GM08714 (cell line): ENCODE results near the gene PSMG4.

Experiments used
- H3K4me3 ChIP-seq: fragments of 200-500 bp; sonication (Bioruptor generic); 2 replicates; pipeline ENCODE4 v1.5.1; 2014; ENCODE audit warnings: mild to moderate bottlenecking, low read length, inconsistent platforms
- ZNF274 ChIP-seq: IDR thresholded peaks from 2 replicates; pipeline ENCODE4 v1.6.1; 2012; ENCODE audit warnings: mild to moderate bottlenecking, low read depth, low read length

The PSMG4 gene

GRCh38 chr6:3304500-3305215 lies 45.9 kb downstream of the PSMG4 start:
- H3K4me3 ChIP-seq = no peak overlapping the region
- TF ChIP-seq ZNF274 = no peak

- H3K4me3 ChIP-seq = no peak overlapping the region
- no peak for TF ChIP-seq ZNF274
Observed at GRCh38 chr6:3305216-3305565, 46.4 kb downstream of the PSMG4 start.

- no peak overlapping the region for H3K4me3 ChIP-seq
- TF ChIP-seq ZNF274 = no peak
Observed at GRCh38 chr6:3305831-3306230, 47.1 kb downstream of the PSMG4 start.

- H3K4me3 ChIP-seq = no peak overlapping the region
- TF ChIP-seq ZNF274 = no peak
Observed at GRCh38 chr6:3306848-3307247, 48.1 kb downstream of the PSMG4 start.

- no peak overlapping the region for H3K4me3 ChIP-seq
- no peak for TF ChIP-seq ZNF274
Observed at GRCh38 chr6:3307436-3307835, 48.7 kb downstream of the PSMG4 start.

GRCh38 chr6:3308106-3308505 lies 49.4 kb downstream of the PSMG4 start:
- no peak for TF ChIP-seq ZNF274
- H3K4me3 ChIP-seq = no peak overlapping the region

- H3K4me3 ChIP-seq = no peak overlapping the region
- no peak for TF ChIP-seq ZNF274
Observed at GRCh38 chr6:3309391-3310050, 50.8 kb downstream of the PSMG4 start.

GRCh38 chr6:3310051-3310448 lies 51.3 kb downstream of the PSMG4 start:
- TF ChIP-seq ZNF274 = no peak
- H3K4me3 ChIP-seq = no peak overlapping the region

- no peak overlapping the region for H3K4me3 ChIP-seq
- TF ChIP-seq ZNF274 = no peak
Observed at GRCh38 chr6:3310703-3311102, 52.0 kb downstream of the PSMG4 start.

GRCh38 chr6:3311826-3312225 lies 53.1 kb downstream of the PSMG4 start:
- no peak for TF ChIP-seq ZNF274
- H3K4me3 ChIP-seq = no peak overlapping the region

- no peak overlapping the region for H3K4me3 ChIP-seq
- no peak for TF ChIP-seq ZNF274
Observed at GRCh38 chr6:3312604-3313231, 54.0 kb downstream of the PSMG4 start.

GRCh38 chr6:3314176-3314575 lies 55.4 kb downstream of the PSMG4 start:
- no peak overlapping the region for H3K4me3 ChIP-seq
- no peak for TF ChIP-seq ZNF274

GRCh38 chr6:3314621-3315467 lies 56.1 kb downstream of the PSMG4 start:
- H3K4me3 ChIP-seq = no peak overlapping the region
- no peak for TF ChIP-seq ZNF274

- TF ChIP-seq ZNF274 = no peak
- H3K4me3 ChIP-seq = no peak overlapping the region
Observed at GRCh38 chr6:3315841-3316240, 57.1 kb downstream of the PSMG4 start.

- no peak overlapping the region for H3K4me3 ChIP-seq
- no peak for TF ChIP-seq ZNF274
Observed at GRCh38 chr6:3316331-3316730, 57.6 kb downstream of the PSMG4 start.
